ENCODE results near the gene ZNF598.

Gene ZNF598

GRCh38 chr16:1960665-1961630 is 48.7 kb downstream of the ZNF598 start (continued):
- no peak for TF ChIP-seq ZNF26 (tag by site-specific recombination; IDR thresholded peaks at IDR 0.05)
- no peak for TF ChIP-seq ZNF394 (tag by site-specific recombination; IDR thresholded peaks at IDR 0.05; ENCODE audit: borderline replicate concordance)
- peak; percentile 25; the same call in 1 of the 2 replicates for TF ChIP-seq ZBTB11 (tag by site-specific recombination; conservative IDR thresholded peaks at IDR 0.05; ENCODE audit: low read depth)
- no peak for TF ChIP-seq ZNF211 (tag by site-specific recombination; IDR thresholded peaks at IDR 0.05; ENCODE audit: low read depth)
- peak; percentile 56; the same call in 1 of the 2 replicates for TF ChIP-seq ZNF501 (tag by site-specific recombination; IDR thresholded peaks at IDR 0.05)
- TF ChIP-seq SCRT1 (tag by site-specific recombination; IDR thresholded peaks at IDR 0.05; ENCODE audit: borderline replicate concordance) = no peak
- TF ChIP-seq ZNF221 (tag by site-specific recombination; IDR thresholded peaks at IDR 0.05; ENCODE audit: borderline replicate concordance) = no peak
- TF ChIP-seq PRDM2 (tag by site-specific recombination; IDR thresholded peaks at IDR 0.05; ENCODE audit: borderline replicate concordance) = no peak
- peak; percentile 38; the same call in 1 of the 2 replicates for TF ChIP-seq ZNF639 (tag by site-specific recombination; IDR thresholded peaks at IDR 0.05)
- TF ChIP-seq ZNF350 (tag by site-specific recombination; IDR thresholded peaks at IDR 0.05) = no peak
- peak; percentile 20; the same call in 1 of the 2 replicates for TF ChIP-seq KLF8 (tag by site-specific recombination; IDR thresholded peaks at IDR 0.05)
- no peak for TF ChIP-seq ZNF274 (IDR thresholded peaks at IDR 0.05; ENCODE audit: low read length)
- no peak for TF ChIP-seq ZNF274 (tag by site-specific recombination; IDR thresholded peaks at IDR 0.05; ENCODE audit: borderline replicate concordance)
- no peak for TF ChIP-seq ZNF488 (tag by site-specific recombination; IDR thresholded peaks at IDR 0.05)
- no peak for TF ChIP-seq ZNF140 (tag by site-specific recombination; IDR thresholded peaks at IDR 0.05)
- no peak for TF ChIP-seq SP2 (tag by site-specific recombination; IDR thresholded peaks at IDR 0.05)
- TF ChIP-seq ZNF514 (tag by site-specific recombination; IDR thresholded peaks at IDR 0.05) = no peak
- peak; percentile 79 for TF ChIP-seq ZNF629 (tag by site-specific recombination; IDR thresholded peaks at IDR 0.05)
- TF ChIP-seq ZNF645 (tag by site-specific recombination; IDR thresholded peaks at IDR 0.05) = no peak
- no peak for TF ChIP-seq ZNF114 (tag by site-specific recombination; IDR thresholded peaks at IDR 0.05)
- TF ChIP-seq SP3 (tag by site-specific recombination; IDR thresholded peaks at IDR 0.05) = no peak
- 0 out of 2 replicates have a peak, but pooled peaks have one; percentile 51 for TF ChIP-seq ZNF24 (tag by site-specific recombination; IDR thresholded peaks at IDR 0.05)
- no peak for TF ChIP-seq ZNF37A (tag by site-specific recombination; IDR thresholded peaks at IDR 0.05)
- TF ChIP-seq ZNF660 (tag by site-specific recombination; IDR thresholded peaks at IDR 0.05) = 0 out of 2 replicates have a peak, but pooled peaks have one; percentile 61
